Karpas-422 (cell line): ENCODE results near the gene KIF6. TPM values are rescaled to one million over a fixed set of nuclear protein-coding genes. Genes with fewer than 3 reads are reported as not detected.

Experiments used
- DNase-seq: peaks from one replicate; pipeline ENCODE4 v3.0.0-alpha.2; 2015
- H2AFZ ChIP-seq: fragments of 200-600 bp; sonication (generic); 2 replicates; pipeline ENCODE4 v1.6.1; 2014; ENCODE audit warnings: antibody characterized with exemption, low read length, mixed read lengths
- H3K27ac ChIP-seq: fragments of 200-600 bp; sonication (generic); 2 replicates; pipeline ENCODE4 v1.5.1; 2014; ENCODE audit warnings: mild to moderate bottlenecking, low read length, moderate library complexity
- H3K27me3 ChIP-seq: fragments of 200-600 bp; sonication (generic); 2 replicates; pipeline ENCODE4 v1.6.1; 2014; ENCODE audit warnings: low read length, mixed read lengths
- H3K36me3 ChIP-seq: fragments of 200-600 bp; sonication (generic); 2 replicates; pipeline ENCODE4 v1.6.1; 2014; ENCODE audit warnings: low read length, mixed read lengths; ENCODE audit not compliant: insufficient read depth
- H3K4me1 ChIP-seq: fragments of 200-600 bp; sonication (generic); 2 replicates; pipeline ENCODE4 v1.6.1; 2014; ENCODE audit warnings: mild to moderate bottlenecking, low read length, mixed read lengths
- H3K4me2 ChIP-seq: fragments of 200-600 bp; sonication (generic); 2 replicates; pipeline ENCODE4 v1.6.1; 2014; ENCODE audit warnings: low read length, low read depth, mild to moderate bottlenecking; ENCODE audit not compliant: poor library complexity, severe bottlenecking
- H3K4me3 ChIP-seq: fragments of 200-600 bp; sonication (generic); 2 replicates; pipeline ENCODE4 v1.5.1; 2014; ENCODE audit warnings: mild to moderate bottlenecking, antibody characterized with exemption, low read length, mixed read lengths
- H3K79me2 ChIP-seq: fragments of 200-600 bp; sonication (generic); 2 replicates; pipeline ENCODE4 v1.6.1; 2014; ENCODE audit warnings: mild to moderate bottlenecking, low read length, mixed read lengths
- H3K9ac ChIP-seq: fragments of 200-600 bp; sonication (generic); 2 replicates; pipeline ENCODE4 v1.6.0; 2014; ENCODE audit warnings: low read length
- H3K9me2 ChIP-seq: fragments of 200-600 bp; sonication (generic), shearing (Covaris generic); replicated peaks from 2 replicates; pipeline ENCODE4 v1.6.0; 2014; ENCODE audit warnings: mild to moderate bottlenecking, low read length, moderate library complexity; ENCODE audit not compliant: insufficient read depth
- H3K9me3 ChIP-seq: fragments of 300-700, 200-600 bp; sonication (generic); 2 replicates; pipeline ENCODE4 v1.6.1; 2014; ENCODE audit warnings: low read length, mixed read lengths
- H4K20me1 ChIP-seq: fragments of 200-600 bp; sonication (generic); 2 replicates; pipeline ENCODE4 v1.6.1; 2014; ENCODE audit warnings: mild to moderate bottlenecking, antibody characterized with exemption, low read length, low read depth; ENCODE audit not compliant: insufficient read depth
- total RNA-seq: library from RNA; depleted of rRNA; stranded (reverse); fragments of >200 nt; shearing (Covaris generic); gene quantifications from 2 replicates; pipeline ENCODE4 v1.2.3, GENCODE V29; 2014; ENCODE audit warnings: low replicate concordance

Gene KIF6
- total RNA-seq, 1 experiment from 2014 or later: not detected

DNA sequence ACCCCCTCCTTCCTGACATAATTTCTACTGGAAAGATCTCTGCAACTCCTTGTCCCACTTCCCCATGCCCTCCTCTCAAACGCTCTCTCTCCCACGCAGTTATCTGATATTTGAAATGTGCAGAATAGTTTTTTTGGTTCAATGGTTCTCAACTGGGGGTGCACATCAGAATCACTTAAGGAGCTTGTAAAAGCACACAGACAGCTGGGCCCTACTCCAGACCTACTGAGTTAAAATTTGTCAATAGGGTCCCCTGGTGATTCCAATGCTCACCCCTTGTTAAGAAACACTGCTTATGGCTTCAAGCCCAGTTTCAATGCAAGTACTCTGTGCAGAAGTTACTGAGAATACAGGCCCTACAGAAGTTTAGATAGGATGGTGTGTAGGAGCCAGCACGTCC is 357.5 kb downstream of the KIF6 start:
- Histone ChIP-seq H3K9me2 (no peaks in the 10 kb centered on the region), H3K79me2 (no peaks in the 10 kb centered on the region), H3K27ac (no peak overlapping the region), H3K4me2 (no peak overlapping the region), H3K9me3 (no peaks in the 10 kb centered on the region), H3K9ac (no peak overlapping the region), H4K20me1 (no peaks in the 10 kb centered on the region), H3K4me1 (no peaks in the 10 kb centered on the region), H2AFZ (no peak overlapping the region), H3K4me3 (no peak overlapping the region), H3K36me3 (no peaks in the 10 kb centered on the region), H3K27me3 (peaks cover 3% of the 10 kb centered on the region; the same call in 1 of the 2 replicates)
- DNase-seq: no peak

GRCh38 chr6:39366931-39367618 is 358.1 kb downstream of the KIF6 start:
- Histone ChIP-seq H4K20me1 (no peaks in the 10 kb centered on the region), H3K79me2 (no peaks in the 10 kb centered on the region), H3K4me3 (no peak overlapping the region), H2AFZ (no peak overlapping the region), H3K36me3 (no peaks in the 10 kb centered on the region), H3K27me3 (peaks cover 3% of the 10 kb centered on the region; the same call in 1 of the 2 replicates), H3K4me2 (no peak overlapping the region), H3K4me1 (no peaks in the 10 kb centered on the region), H3K27ac (no peak overlapping the region), H3K9me2 (no peaks in the 10 kb centered on the region), H3K9me3 (no peaks in the 10 kb centered on the region), H3K9ac (no peak overlapping the region)
- DNase-seq: no peak

- no peaks in the 10 kb centered on the region for H3K36me3 ChIP-seq
- H4K20me1 ChIP-seq: no peaks in the 10 kb centered on the region
- H3K27me3 ChIP-seq: peaks cover 3% of the 10 kb centered on the region; the same call in 1 of the 2 replicates
- H3K9me2 ChIP-seq: no peaks in the 10 kb centered on the region
- no peak overlapping the region for H3K4me3 ChIP-seq
- H3K79me2 ChIP-seq: no peaks in the 10 kb centered on the region
- H3K27ac ChIP-seq: no peak overlapping the region
- H3K4me2 ChIP-seq: no peak overlapping the region
- no peak for DNase-seq
- no peaks in the 10 kb centered on the region for H3K4me1 ChIP-seq
- H3K9ac ChIP-seq: no peak overlapping the region
- H3K9me3 ChIP-seq: no peaks in the 10 kb centered on the region
- H2AFZ ChIP-seq: no peak overlapping the region
Measured at GRCh38 chr6:39365281-39366074, 359.7 kb downstream of the KIF6 start.

DNA sequence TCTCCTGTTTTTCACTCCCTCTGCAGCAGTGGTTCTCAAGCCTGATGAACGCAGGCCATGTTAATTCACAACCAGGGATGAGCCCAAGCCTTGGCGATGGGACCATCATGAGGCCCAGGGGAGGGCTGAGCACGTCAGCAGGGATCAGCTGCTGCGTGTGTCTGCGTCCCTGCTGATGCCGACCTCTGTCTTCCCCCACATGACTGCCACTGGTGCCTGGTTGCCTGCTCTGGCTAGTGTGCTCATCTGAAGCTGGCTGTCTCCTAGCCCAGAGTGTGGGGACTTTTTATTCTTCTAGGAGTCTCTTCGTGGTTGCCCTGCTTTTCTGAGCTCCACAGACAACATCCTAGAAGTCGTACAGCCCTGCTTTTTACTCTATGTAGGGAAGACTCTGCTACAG is 361.9 kb downstream of the KIF6 start:
- no peak for DNase-seq
- Histone ChIP-seq H3K9ac (no peak overlapping the region), H2AFZ (no peak overlapping the region), H3K4me1 (no peaks in the 10 kb centered on the region), H3K79me2 (no peaks in the 10 kb centered on the region), H3K27ac (no peak overlapping the region), H3K9me2 (no peaks in the 10 kb centered on the region), H3K4me3 (no peak overlapping the region), H4K20me1 (no peaks in the 10 kb centered on the region), H3K36me3 (no peaks in the 10 kb centered on the region), H3K9me3 (no peaks in the 10 kb centered on the region), H3K27me3 (peaks cover 3% of the 10 kb centered on the region; the same call in 1 of the 2 replicates), H3K4me2 (no peak overlapping the region)

GRCh38 chr6:39362487-39362865 is 362.7 kb downstream of the KIF6 start:
- no peak overlapping the region for H3K9ac ChIP-seq
- H3K36me3 ChIP-seq: no peaks in the 10 kb centered on the region
- no peak overlapping the region for H2AFZ ChIP-seq
- H3K4me1 ChIP-seq: no peaks in the 10 kb centered on the region
- H3K9me3 ChIP-seq: no peaks in the 10 kb centered on the region
- H3K27me3 ChIP-seq: peaks cover 3% of the 10 kb centered on the region; the same call in 1 of the 2 replicates
- no peaks in the 10 kb centered on the region for H3K79me2 ChIP-seq
- no peaks in the 10 kb centered on the region for H4K20me1 ChIP-seq
- H3K4me2 ChIP-seq: no peak overlapping the region
- H3K9me2 ChIP-seq: no peaks in the 10 kb centered on the region
- no peak overlapping the region for H3K4me3 ChIP-seq
- DNase-seq: peak; percentile 51
- H3K27ac ChIP-seq: no peak overlapping the region

DNA sequence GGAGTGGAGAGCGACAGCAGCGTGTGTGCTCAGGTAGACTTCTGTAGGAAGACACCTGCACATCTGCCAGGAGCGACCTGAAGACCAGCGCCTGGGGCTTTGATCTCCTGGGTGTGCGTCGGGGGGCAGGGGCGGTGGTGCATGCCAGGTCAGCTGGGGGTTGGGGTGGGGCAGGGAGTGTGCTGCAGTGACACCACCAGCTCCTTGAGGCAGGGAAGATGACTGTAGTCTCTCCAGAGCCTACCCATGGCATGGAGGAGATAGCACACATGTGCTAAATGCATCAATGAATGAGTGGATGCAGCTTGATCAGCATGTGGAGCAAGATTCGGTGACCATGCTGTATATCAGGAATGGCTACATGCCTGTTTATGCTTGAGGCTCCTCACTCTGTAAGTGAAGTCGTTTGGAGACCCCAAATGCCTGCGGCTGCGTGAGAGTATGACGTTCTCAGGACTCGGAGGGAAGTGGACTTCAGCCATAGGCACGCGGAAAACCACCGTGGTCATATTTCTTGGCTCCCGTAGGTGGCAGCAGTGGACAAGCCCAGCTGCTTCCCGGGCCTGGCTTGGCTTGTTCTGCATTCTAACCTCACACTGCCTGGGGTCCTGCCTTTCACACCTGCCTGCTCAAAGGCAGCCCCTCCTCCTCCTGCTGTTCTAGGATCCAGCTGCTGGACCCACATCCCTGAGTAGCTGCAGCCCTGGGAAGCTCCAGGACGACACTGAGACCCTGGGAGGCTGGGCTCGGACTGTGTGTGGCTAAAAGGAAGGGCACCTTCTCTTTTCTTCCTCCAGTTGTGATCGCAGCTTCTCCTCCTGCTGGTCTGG is 363.3 kb downstream of the KIF6 start:
- DNase-seq: peak; percentile 84
- Histone ChIP-seq H3K79me2 (no peaks in the 10 kb centered on the region), H3K36me3 (no peaks in the 10 kb centered on the region), H2AFZ (no peak overlapping the region), H3K4me3 (no peak overlapping the region), H3K27ac (no peak overlapping the region), H3K9ac (no peak overlapping the region), H3K4me1 (no peaks in the 10 kb centered on the region), H3K4me2 (no peak overlapping the region), H4K20me1 (no peaks in the 10 kb centered on the region), H3K27me3 (peaks cover 3% of the 10 kb centered on the region; the same call in 1 of the 2 replicates), H3K9me2 (no peaks in the 10 kb centered on the region), H3K9me3 (no peaks in the 10 kb centered on the region)

- no peak overlapping the region for H3K9ac ChIP-seq
- no peak overlapping the region for H2AFZ ChIP-seq
- H3K36me3 ChIP-seq: no peaks in the 10 kb centered on the region
- H3K4me2 ChIP-seq: no peak overlapping the region
- H3K9me3 ChIP-seq: no peaks in the 10 kb centered on the region
- no peaks in the 10 kb centered on the region for H4K20me1 ChIP-seq
- no peaks in the 10 kb centered on the region for H3K9me2 ChIP-seq
- H3K27me3 ChIP-seq: peaks cover 3% of the 10 kb centered on the region; the same call in 1 of the 2 replicates
- no peak for DNase-seq
- H3K27ac ChIP-seq: no peak overlapping the region
- no peak overlapping the region for H3K4me3 ChIP-seq
- no peaks in the 10 kb centered on the region for H3K4me1 ChIP-seq
- H3K79me2 ChIP-seq: no peaks in the 10 kb centered on the region
Measured at GRCh38 chr6:39360378-39360777, 364.8 kb downstream of the KIF6 start.
